CD4-positive, alpha-beta memory T cell (primary cell): ENCODE results near the gene SLC22A23. TPM values are rescaled to one million over a fixed set of nuclear protein-coding genes. Genes with fewer than 3 reads are reported as not detected.

Source experiments
- CTCF ChIA-PET: fragments of 350-600 bp; sonication (Branson Sonifier 250); formaldehyde crosslinking; loops from one replicate; lab custom pipeline; 2021; ENCODE audit warnings: inconsistent platforms; ENCODE audit not compliant: partially characterized antibody; lab: Charles Lee
- POLR2A ChIA-PET: fragments of 350-600 bp; sonication (Branson Sonifier 250); formaldehyde crosslinking; loops from one replicate; lab custom pipeline; 2021; ENCODE audit not compliant: partially characterized antibody; lab: Charles Lee
- DNase-seq, 5 donors: peaks; one replicate each; pipeline versions ENCODE4 v3.0.0 to v3.0.0-alpha.2; 2020 to 2022; ENCODE audit warnings: mixed read lengths in 1 of 5
- H3K27ac ChIP-seq: one replicate; pipeline ENCODE4 v1.7.0; 2013; ENCODE audit warnings: low read depth, low read length
- H3K27me3 ChIP-seq: 2 replicates; pipeline ENCODE4 v1.7.0; 2013; ENCODE audit warnings: mild to moderate bottlenecking, low read length, moderate library complexity; ENCODE audit not compliant: insufficient read depth
- H3K36me3 ChIP-seq: 2 replicates; pipeline ENCODE4 v1.7.0; 2013; ENCODE audit warnings: mild to moderate bottlenecking, low read length, moderate library complexity; ENCODE audit not compliant: insufficient read depth
- H3K4me1 ChIP-seq: 2 replicates; pipeline ENCODE4 v1.7.0; 2013; ENCODE audit warnings: mild to moderate bottlenecking, low read length, moderate library complexity; ENCODE audit not compliant: insufficient read depth
- H3K4me3 ChIP-seq, 2 donors: one replicate each; pipeline ENCODE4 v1.7.0; 2013; ENCODE audit warnings: low read length in 2 of 2, mild to moderate bottlenecking in 1 of 2
- H3K9me3 ChIP-seq, 2 donors: one replicate each; pipeline ENCODE4 v1.7.0; 2013; ENCODE audit warnings: low read length in 2 of 2, control low read depth in 1 of 2; ENCODE audit not compliant: control insufficient read depth in 1 of 2
- H3K27ac Mint-ChIP-seq, 7 donors: one replicate each; pipeline ENCODE4 v1.8.0; 2020 to 2021; ENCODE audit warnings: mixed read lengths in 7 of 7, mild to moderate bottlenecking in 6 of 7, inconsistent platforms in 3 of 7, moderate library complexity in 3 of 7
- H3K27me3 Mint-ChIP-seq, 2 donors: one replicate each; pipeline ENCODE4 v1.8.0; 2020 to 2021; ENCODE audit warnings: mixed read lengths in 2 of 2
- H3K36me3 Mint-ChIP-seq, 2 donors: one replicate each; pipeline ENCODE4 v1.8.0; 2020 to 2021; ENCODE audit warnings: mixed read lengths in 2 of 2, inconsistent platforms in 1 of 2, mild to moderate bottlenecking in 1 of 2
- H3K4me1 Mint-ChIP-seq, 4 donors: one replicate each; pipeline ENCODE4 v1.8.0; 2020 to 2021; ENCODE audit warnings: mixed read lengths in 4 of 4, mild to moderate bottlenecking in 1 of 4
- H3K4me3 Mint-ChIP-seq, 8 donors: one replicate each; pipeline ENCODE4 v1.8.0; 2020 to 2021; ENCODE audit warnings: mixed read lengths in 8 of 8, mild to moderate bottlenecking in 7 of 8, moderate library complexity in 6 of 8, inconsistent platforms in 3 of 8
- H3K9me3 Mint-ChIP-seq, 8 donors: one replicate each; pipeline ENCODE4 v1.8.0; 2020 to 2021; ENCODE audit warnings: mixed read lengths in 8 of 8, mild to moderate bottlenecking in 5 of 8, inconsistent platforms in 3 of 8, moderate library complexity in 1 of 8
- intact Hi-C: fragments of 100-400 bp; cut with micrococcal nuclease; formaldehyde crosslinking; loops from one replicate; pipeline ENCODE4 v1.15.1; 2023
- polyA plus RNA-seq, 2 donors: library from polyadenylated mRNA; unstranded; fragments of 300-500 nt; fragmentation: Illumina TruSeq; gene quantifications; one replicate each; pipeline ENCODE4 v1.2.3, GENCODE V29; 2021
- total RNA-seq, 2 experiments: library from RNA; stranded (reverse); gene quantifications; one replicate each; pipeline ENCODE4 v1.2.3, GENCODE V29; 2021

The SLC22A23 gene
- total and polyA plus RNA-seq, 4 experiments from 2014 or later, result 0.32 to 12.5 (median 5.7) TPM

DNA sequence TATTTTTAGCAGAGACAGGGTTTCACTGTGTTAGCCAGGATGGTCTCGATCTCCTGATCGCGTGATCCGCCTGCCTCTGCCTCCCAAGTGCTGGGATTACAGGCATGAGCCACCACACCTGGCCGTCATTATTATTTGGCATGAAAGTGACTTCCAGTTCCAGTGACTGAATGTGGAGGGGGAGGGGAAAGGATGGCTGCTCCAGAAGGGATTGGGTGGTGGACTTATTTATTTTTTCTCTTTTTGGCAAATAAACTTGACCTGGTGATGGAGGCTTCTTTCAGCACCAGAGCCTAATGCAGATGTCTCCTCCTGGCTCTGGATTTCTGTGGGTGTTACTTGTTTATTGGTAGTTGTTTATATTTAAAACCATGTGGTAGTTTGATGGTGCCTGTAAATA lies 16.9 kb upstream of the SLC22A23 start:
- H3K4me3 Mint-ChIP-seq, result no peak overlapping the region
- no peaks in the 10 kb centered on the region for H3K4me1 Mint-ChIP-seq
- H3K4me1 ChIP-seq, result no peaks in the 10 kb centered on the region
- H3K27ac ChIP-seq, result no peak overlapping the region
- H3K27ac Mint-ChIP-seq, result no peak overlapping the region
- CTCF ChIA-PET, result no interaction called here
- intact Hi-C loops, result no loop called here
- no peaks in the 10 kb centered on the region for H3K9me3 ChIP-seq
- POLR2A ChIA-PET, result no interaction called here
- no peaks in the 10 kb centered on the region for H3K9me3 Mint-ChIP-seq
- no peaks in the 10 kb centered on the region for H3K36me3 ChIP-seq
- H3K27me3 Mint-ChIP-seq, result peaks cover 2 to 4% of the 10 kb centered on the region in 2 donors
- no peak for DNase-seq
- no peak overlapping the region for H3K4me3 ChIP-seq
- H3K36me3 Mint-ChIP-seq, result no peaks in the 10 kb centered on the region
- H3K27me3 ChIP-seq, result no peaks in the 10 kb centered on the region

DNA sequence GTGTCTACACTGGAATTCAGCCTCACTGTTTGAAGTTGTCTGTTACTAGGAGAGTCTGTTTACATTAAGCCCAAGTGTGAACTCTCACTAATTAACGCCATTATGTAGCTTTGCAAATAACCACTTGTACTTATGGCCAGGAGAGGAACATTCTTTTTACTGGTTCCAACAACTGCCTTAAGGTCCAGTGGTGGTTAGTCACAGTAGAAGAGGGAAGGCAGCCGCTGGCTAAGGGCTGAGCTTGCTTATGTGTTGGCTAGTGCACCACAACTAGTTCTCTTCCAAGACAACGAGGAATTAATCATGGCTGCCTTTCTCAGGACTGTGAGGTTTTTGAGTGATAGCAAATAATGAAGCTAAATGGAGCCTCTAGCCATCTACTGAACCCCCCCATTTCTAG lies 14.9 kb upstream of the SLC22A23 start:
- H3K36me3 Mint-ChIP-seq, result no peaks in the 10 kb centered on the region
- POLR2A ChIA-PET, result no interaction called here

DNA sequence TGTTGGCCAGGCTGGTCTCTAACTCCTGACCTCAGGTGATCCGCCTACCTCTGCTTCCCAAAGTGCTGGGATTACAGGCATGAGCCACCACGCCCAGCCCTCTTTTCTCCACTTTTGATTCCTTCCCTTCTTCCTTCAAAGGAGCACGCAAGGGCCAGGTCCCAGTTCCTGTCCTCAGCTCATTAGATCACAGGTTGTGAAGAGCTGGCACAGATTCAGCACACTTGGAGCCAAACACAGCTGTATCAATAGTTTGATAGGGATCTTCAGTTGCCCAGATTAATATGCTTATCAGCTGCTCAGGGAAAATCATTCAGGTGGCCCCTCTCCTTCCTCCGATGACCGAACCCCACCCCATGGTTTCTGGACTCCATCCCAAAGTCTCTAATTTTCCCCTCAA lies 14.4 kb upstream of the SLC22A23 start:
- Histone ChIP-seq H3K27me3 (no peaks in the 10 kb centered on the region), H3K9me3 (no peaks in the 10 kb centered on the region), H3K27ac (no peak overlapping the region), H3K36me3 (no peaks in the 10 kb centered on the region), H3K4me3 (no peak overlapping the region), H3K4me1 (no peaks in the 10 kb centered on the region)
- H3K27ac Mint-ChIP-seq, result no peak overlapping the region
- H3K36me3 Mint-ChIP-seq, result no peaks in the 10 kb centered on the region
- intact Hi-C loops, result no loop called here
- ChIA-PET CTCF (interaction anchor here (1.4 kb wide), 1 partner anchor 12 kb away, joined by 6 read pairs; no protein-coding TSS in a partner anchor), POLR2A (no interaction called here)
- no peaks in the 10 kb centered on the region for H3K4me1 Mint-ChIP-seq
- no peaks in the 10 kb centered on the region for H3K9me3 Mint-ChIP-seq
- H3K4me3 Mint-ChIP-seq, result no peak overlapping the region
- H3K27me3 Mint-ChIP-seq, result peaks cover 2 to 7% of the 10 kb centered on the region in 2 donors
- DNase-seq, result no peak

More for the DNA sequence above, 14.9 kb upstream of the SLC22A23 start:
- DNase-seq, result no peak
- Histone ChIP-seq H3K27me3 (no peaks in the 10 kb centered on the region), H3K4me3 (no peak overlapping the region), H3K36me3 (no peaks in the 10 kb centered on the region), H3K27ac (no peak overlapping the region), H3K9me3 (no peaks in the 10 kb centered on the region), H3K4me1 (no peaks in the 10 kb centered on the region)
- intact Hi-C loops, result no loop called here
- Mint-ChIP-seq H3K27ac (no peak overlapping the region), H3K27me3 (peaks cover 2 to 4% of the 10 kb centered on the region in 2 donors), H3K4me3 (no peak overlapping the region), H3K4me1 (no peaks in the 10 kb centered on the region), H3K9me3 (no peaks in the 10 kb centered on the region)
- CTCF ChIA-PET, result interaction anchor here (1.4 kb wide), 1 partner anchor 13 kb away, joined by 6 read pairs; no protein-coding TSS in a partner anchor

DNA sequence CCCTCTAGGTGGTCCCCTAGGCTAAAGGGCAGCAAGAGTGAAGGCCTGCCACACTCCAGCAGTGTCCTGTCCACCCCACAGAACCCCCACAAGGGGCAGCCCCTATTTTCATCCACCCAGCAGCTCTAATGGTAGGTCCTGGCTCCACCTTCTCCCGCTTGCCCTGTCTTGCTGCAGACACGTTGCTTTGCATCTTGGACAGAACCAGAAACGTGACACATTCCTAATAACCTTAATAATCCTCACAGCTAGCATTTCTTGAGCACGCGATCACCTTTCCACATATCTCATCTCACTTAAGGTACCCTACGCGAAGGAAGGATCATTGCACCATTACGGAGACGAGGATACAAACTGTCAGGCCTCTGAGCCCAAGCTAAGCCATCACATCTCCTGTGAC lies 11.7 kb upstream of the SLC22A23 start:
- no peaks in the 10 kb centered on the region for H3K36me3 Mint-ChIP-seq
- H3K27ac ChIP-seq, result no peak overlapping the region
- intact Hi-C loops, result no loop called here
- H3K4me1 Mint-ChIP-seq, result peaks cover 0 to 2% (median 0%) of the 10 kb centered on the region in 4 donors
- H3K4me1 ChIP-seq, result no peaks in the 10 kb centered on the region
- H3K4me3 ChIP-seq, result no peak overlapping the region
- DNase-seq, result no peak
- H3K27ac Mint-ChIP-seq, result no peak overlapping the region
- ChIA-PET CTCF (no interaction called here), POLR2A (no interaction called here)
- no peak overlapping the region for H3K4me3 Mint-ChIP-seq
- H3K36me3 ChIP-seq, result no peaks in the 10 kb centered on the region
- H3K27me3 Mint-ChIP-seq, result peaks cover 3 to 4% of the 10 kb centered on the region in 2 donors
- no peaks in the 10 kb centered on the region for H3K27me3 ChIP-seq
- H3K9me3 Mint-ChIP-seq, result peaks cover 0 to 2% (median 0%) of the 10 kb centered on the region in 8 donors
- no peaks in the 10 kb centered on the region for H3K9me3 ChIP-seq

DNA sequence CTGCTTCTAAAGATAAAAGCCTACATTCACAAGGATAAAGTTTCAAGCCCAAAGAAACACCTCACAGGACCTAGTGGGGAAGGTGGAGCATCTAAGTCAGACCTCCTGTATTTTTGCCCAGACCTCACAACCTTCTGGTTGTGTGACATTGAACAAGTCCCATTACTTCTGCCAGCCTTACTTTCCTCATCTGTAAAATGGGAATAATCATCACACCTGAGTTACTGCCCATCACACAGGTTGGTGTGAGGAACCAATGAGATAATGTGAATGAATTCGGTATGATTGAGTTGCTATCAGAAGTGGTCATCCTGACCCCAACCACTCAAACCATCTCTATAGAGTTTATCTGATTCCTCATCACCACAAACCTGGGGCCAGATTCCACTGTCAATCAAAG lies 11.1 kb upstream of the SLC22A23 start:
- ChIA-PET POLR2A (no interaction called here), CTCF (no interaction called here)
- no peak overlapping the region for H3K4me3 ChIP-seq
- H3K27me3 ChIP-seq, result no peaks in the 10 kb centered on the region
- peaks cover 0 to 2% (median 0%) of the 10 kb centered on the region in 8 donors for H3K9me3 Mint-ChIP-seq
- no peaks in the 10 kb centered on the region for H3K36me3 Mint-ChIP-seq
- H3K27ac Mint-ChIP-seq, result no peak overlapping the region
- H3K27me3 Mint-ChIP-seq, result peaks cover 2 to 4% of the 10 kb centered on the region in 2 donors
- no peaks in the 10 kb centered on the region for H3K9me3 ChIP-seq
- intact Hi-C loops, result no loop called here
- H3K27ac ChIP-seq, result no peak overlapping the region
- no peak for DNase-seq
- H3K4me1 ChIP-seq, result no peaks in the 10 kb centered on the region
- H3K4me3 Mint-ChIP-seq, result no peak overlapping the region
- no peaks in the 10 kb centered on the region for H3K36me3 ChIP-seq
- H3K4me1 Mint-ChIP-seq, result peaks cover 0 to 2% (median 0%) of the 10 kb centered on the region in 4 donors

DNA sequence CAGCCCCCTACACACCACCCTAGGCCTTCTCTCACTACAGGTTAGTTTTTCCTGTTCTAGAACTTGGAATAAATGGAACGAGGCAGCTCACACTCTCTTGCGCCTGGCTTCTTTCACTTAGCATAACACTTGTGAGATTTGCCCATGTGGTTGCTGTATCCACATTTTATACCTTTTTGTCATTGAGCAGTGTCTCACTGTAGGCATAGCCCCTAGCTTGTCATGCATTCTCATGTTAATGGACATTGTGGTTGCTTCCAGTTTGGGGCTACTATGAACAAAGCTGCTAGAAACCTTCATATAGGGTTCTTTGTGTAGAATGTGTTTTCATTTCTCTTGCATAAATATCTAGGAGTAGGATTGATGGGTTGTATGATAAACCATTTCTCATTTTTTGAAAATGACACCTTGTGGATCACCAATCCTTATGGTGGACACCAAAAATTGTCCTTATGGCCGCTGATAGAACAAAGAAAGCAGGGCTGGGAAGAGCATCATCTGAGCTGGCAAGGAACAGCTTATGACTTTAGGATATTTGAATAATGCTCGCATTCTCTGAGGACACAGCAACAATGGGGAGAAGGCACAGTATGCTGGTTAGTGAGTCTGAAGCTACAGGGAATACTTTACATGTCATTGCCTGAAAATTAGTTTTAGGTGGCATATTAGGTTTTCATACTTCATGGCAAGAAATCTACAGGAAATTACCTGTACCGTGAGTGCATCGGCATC lies 9.8 kb upstream of the SLC22A23 start:
- H3K27me3 Mint-ChIP-seq, result peaks cover 2 to 4% of the 10 kb centered on the region in 2 donors
- no peak overlapping the region for H3K4me3 ChIP-seq
- no peaks in the 10 kb centered on the region for H3K36me3 Mint-ChIP-seq
- POLR2A ChIA-PET, result no interaction called here
- no peaks in the 10 kb centered on the region for H3K4me1 ChIP-seq
- no peak overlapping the region for H3K27ac ChIP-seq
- no peak for DNase-seq
- H3K9me3 Mint-ChIP-seq, result peaks cover 0 to 2% (median 0%) of the 10 kb centered on the region in 8 donors
- no peak overlapping the region for H3K4me3 Mint-ChIP-seq
- H3K36me3 ChIP-seq, result no peaks in the 10 kb centered on the region
- no peak overlapping the region for H3K27ac Mint-ChIP-seq
- H3K4me1 Mint-ChIP-seq, result peaks cover 0 to 2% (median 0%) of the 10 kb centered on the region in 4 donors
- intact Hi-C loops, result no loop called here
- CTCF ChIA-PET, result no interaction called here
- H3K27me3 ChIP-seq, result no peaks in the 10 kb centered on the region
- no peaks in the 10 kb centered on the region for H3K9me3 ChIP-seq

DNA sequence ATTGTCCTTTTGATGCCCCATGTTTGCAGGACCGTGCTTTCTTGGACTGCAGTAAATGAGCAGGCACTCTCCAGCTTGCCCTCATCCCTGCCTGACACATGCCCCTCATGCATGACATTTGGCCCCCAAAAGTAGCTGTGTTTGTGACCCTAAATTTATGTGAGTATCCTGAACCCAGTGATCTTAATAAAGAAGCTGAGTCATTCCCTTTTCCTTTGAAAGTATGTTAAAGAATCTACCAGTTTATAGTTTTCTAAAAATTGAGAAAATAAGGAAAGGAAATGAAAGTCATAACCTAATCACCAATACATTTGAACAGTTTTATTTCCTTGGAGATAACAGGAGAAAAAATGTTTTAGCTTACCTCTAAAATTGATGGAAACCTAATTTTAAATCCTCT lies 3.4 kb upstream of the SLC22A23 start:
- Histone ChIP-seq H3K27me3 (peaks cover 6% of the 10 kb centered on the region), H3K9me3 (no peaks in the 10 kb centered on the region), H3K27ac (no peak overlapping the region), H3K4me3 (no peak overlapping the region), H3K4me1 (peaks cover 18% of the 10 kb centered on the region), H3K36me3 (no peaks in the 10 kb centered on the region)
- Mint-ChIP-seq H3K4me3 (no peak overlapping the region), H3K27me3 (peaks cover 3 to 8% of the 10 kb centered on the region in 2 donors), H3K4me1 (peaks cover 4 to 9% (median 7%) of the 10 kb centered on the region in 4 donors), H3K36me3 (peaks cover 0 to 3% of the 10 kb centered on the region in 2 donors), H3K9me3 (peaks cover 0 to 3% (median 0%) of the 10 kb centered on the region in 8 donors), H3K27ac (no peak overlapping the region)
- ChIA-PET CTCF (interaction anchor here (1.1 to 1.3 kb wide), 2 partner anchors 12 to 272 kb away, joined by 3 read pairs; no protein-coding TSS in a partner anchor), POLR2A (interaction anchor here (1.2 kb wide), 1 partner anchor 201 kb away, joined by 3 read pairs; no protein-coding TSS in a partner anchor)
- intact Hi-C loops, result no loop called here
- no peak for DNase-seq
